Tibial nerve (tissue), 4 donors: Measurements from ENCODE around the gene LMX1B.

Experiments used
- CTCF ChIP-seq, 5 experiments: fragments of 200-600 bp in 3 of 5; fragments of 450-650 bp in 2 of 5; sonication (generic) in 3 of 5; IDR thresholded peaks; one replicate each; pipeline ENCODE4 v1.5.1; 2016 to 2019; ENCODE audit warnings: antibody characterized with exemption in 5 of 5, mild to moderate bottlenecking in 3 of 5, moderate library complexity in 2 of 5
- EP300 ChIP-seq, 2 donors: sonication (generic); formaldehyde crosslinking; IDR thresholded peaks; one replicate each; pipeline ENCODE4 v1.6.1; 2017; ENCODE audit warnings: antibody characterized with exemption in 2 of 2, mild to moderate bottlenecking in 1 of 2
- POLR2A ChIP-seq, 2 donors: fragments of 450-650 bp; IDR thresholded peaks; one replicate each; pipeline ENCODE4 v1.6.1; 2017; ENCODE audit warnings: antibody characterized with exemption in 2 of 2, mild to moderate bottlenecking in 2 of 2, moderate library complexity in 2 of 2

GRCh38 chr9:126665644-126666035 lies 51.9 kb downstream of the LMX1B start:
- TF ChIP-seq CTCF (IDR thresholded peaks at IDR 0.05) = no peak
- TF ChIP-seq EP300 (IDR thresholded peaks at IDR 0.05) = no peak
- no peak for TF ChIP-seq POLR2A (IDR thresholded peaks at IDR 0.05)
